GM21360 (cell line): ENCODE results near the gene CPN2.

Experiments used
- ATAC-seq: cut with Tn5 transposase; IDR thresholded peaks from one replicate; pipeline ENCODE4 v1.9.1; 2021; ENCODE audit warnings: mild to moderate bottlenecking, moderate library complexity; ENCODE audit not compliant: unreplicated experiment

Gene CPN2

GRCh38 chr3:194315088-194315964 lies 35.8 kb downstream of the CPN2 start:
- peak; percentile 74 for ATAC-seq

GRCh38 chr3:194314388-194315068 lies 36.6 kb downstream of the CPN2 start:
- ATAC-seq: no peak

- no peak for ATAC-seq
These were observed 37.4 kb downstream of the CPN2 start for GRCh38 chr3:194313560-194314387.

GRCh38 chr3:194312743-194313281 lies 38.3 kb downstream of the CPN2 start:
- no peak for ATAC-seq

GRCh38 chr3:194312186-194312742 lies 38.9 kb downstream of the CPN2 start:
- ATAC-seq: no peak

- ATAC-seq: no peak
These were observed 40.1 kb downstream of the CPN2 start for GRCh38 chr3:194311000-194311399.

- no peak for ATAC-seq
These were observed 40.9 kb downstream of the CPN2 start for GRCh38 chr3:194310060-194310835.

GRCh38 chr3:194308601-194309449 lies 42.3 kb downstream of the CPN2 start:
- no peak for ATAC-seq

- ATAC-seq: peak; percentile 1
These were observed 43.3 kb downstream of the CPN2 start for GRCh38 chr3:194307849-194308248.

GRCh38 chr3:194306771-194307640 lies 44.1 kb downstream of the CPN2 start:
- ATAC-seq: peak; percentile 42

- peak; percentile 31 for ATAC-seq
These were observed 44.9 kb downstream of the CPN2 start for GRCh38 chr3:194306109-194306686.

GRCh38 chr3:194305356-194306108 lies 45.6 kb downstream of the CPN2 start:
- ATAC-seq: no peak

- ATAC-seq: no peak
These were observed 46.8 kb downstream of the CPN2 start for GRCh38 chr3:194304186-194304917.

- no peak for ATAC-seq
These were observed 47.4 kb downstream of the CPN2 start for GRCh38 chr3:194303749-194304148.

- no peak for ATAC-seq
These were observed 49.4 kb downstream of the CPN2 start for GRCh38 chr3:194301730-194302129.

GRCh38 chr3:194300936-194301335 lies 50.2 kb downstream of the CPN2 start:
- no peak for ATAC-seq
